ENCODE measurements around the gene FAM228B.

The FAM228B gene

GRCh38 chr2:24209389-24210105 lies 86.3 kb downstream of the FAM228B start:
- no peak overlapping the region for H3K4me3 ChIP-seq (ENCODE audit: low read length)
- TF ChIP-seq CTCF (conservative IDR thresholded peaks at IDR 0.05; ENCODE audit: low read depth, low read length), result no peak
- DNase-seq (ENCODE audit: low read depth), result no peak

- TF ChIP-seq CTCF (conservative IDR thresholded peaks at IDR 0.05; ENCODE audit: low read depth, low read length), result no peak
- DNase-seq (ENCODE audit: low read depth), result no peak
- no peak overlapping the region for H3K4me3 ChIP-seq (ENCODE audit: low read length)
These were observed 86.8 kb downstream of the FAM228B start for GRCh38 chr2:24210106-24210455.

GRCh38 chr2:24210723-24211122 lies 87.5 kb downstream of the FAM228B start:
- no peak for DNase-seq (ENCODE audit: low read depth)
- no peak for TF ChIP-seq CTCF (conservative IDR thresholded peaks at IDR 0.05; ENCODE audit: low read depth, low read length)
- H3K4me3 ChIP-seq (ENCODE audit: low read length), result no peak overlapping the region

- TF ChIP-seq CTCF (conservative IDR thresholded peaks at IDR 0.05; ENCODE audit: low read depth, low read length), result no peak
- no peak overlapping the region for H3K4me3 ChIP-seq (ENCODE audit: low read length)
- DNase-seq (ENCODE audit: low read depth), result no peak
These were observed 88.1 kb downstream of the FAM228B start for GRCh38 chr2:24211408-24211807.

- no peak overlapping the region for H3K4me3 ChIP-seq (ENCODE audit: low read length)
- DNase-seq (ENCODE audit: low read depth), result no peak
- TF ChIP-seq CTCF (conservative IDR thresholded peaks at IDR 0.05; ENCODE audit: low read depth, low read length), result no peak
These were observed 91.6 kb downstream of the FAM228B start for GRCh38 chr2:24214880-24215279.
